Stimulated activated CD4-positive, alpha-beta T cell treated with anti-CD3 and anti-CD28 coated beads, Interleukin-2, amount 100 ng/mL, for 24 hours (primary cell): ENCODE data around the gene CD72.

Source experiments
- DNase-seq, 2 donors: peaks; one replicate each; pipeline ENCODE4 v3.0.0-alpha.2; 2020

CD72 gene

GRCh38 chr9:35618325-35618727 lies at the start of gene CD72:
Gene CD72 (minus strand): TSS chr9:35618413. CDS start chr9:35618303, 110 bp downstream.
- DNase-seq: no peak

DNA sequence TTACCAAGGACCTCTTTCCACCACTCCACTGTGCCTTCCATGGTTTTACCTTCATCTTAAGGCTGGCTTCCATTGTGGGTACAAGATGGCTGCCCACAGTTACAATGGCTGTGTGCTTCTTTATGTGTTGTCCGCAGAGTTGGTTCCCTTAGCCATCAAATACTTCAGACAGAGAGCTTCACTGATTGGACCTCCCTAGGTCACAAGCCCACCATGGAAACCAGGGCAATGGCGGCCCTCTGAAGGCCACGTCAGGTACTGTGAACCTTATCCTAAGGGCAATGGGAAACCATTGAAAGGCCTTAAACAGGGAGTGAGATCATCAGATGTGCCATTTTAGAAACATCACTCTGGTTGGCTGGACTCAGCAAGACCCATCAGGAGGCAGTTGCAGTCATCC lies 49.7 kb upstream of the CD72 start:
- DNase-seq: no peak

GRCh38 chr9:35666549-35666948 lies 48.3 kb upstream of the CD72 start:
- DNase-seq: no peak

GRCh38 chr9:35666045-35666444 lies 47.8 kb upstream of the CD72 start:
- DNase-seq: no peak

GRCh38 chr9:35665471-35665818 lies 47.2 kb upstream of the CD72 start:
- DNase-seq: no peak

GRCh38 chr9:35664531-35665470 lies 46.6 kb upstream of the CD72 start, which contains the start of gene ARHGEF39:
Gene ARHGEF39 (minus strand): TSS chr9:35665195. CDS start chr9:35665169, 26 bp downstream.
- DNase-seq: peak; percentile 74 to 83

DNA sequence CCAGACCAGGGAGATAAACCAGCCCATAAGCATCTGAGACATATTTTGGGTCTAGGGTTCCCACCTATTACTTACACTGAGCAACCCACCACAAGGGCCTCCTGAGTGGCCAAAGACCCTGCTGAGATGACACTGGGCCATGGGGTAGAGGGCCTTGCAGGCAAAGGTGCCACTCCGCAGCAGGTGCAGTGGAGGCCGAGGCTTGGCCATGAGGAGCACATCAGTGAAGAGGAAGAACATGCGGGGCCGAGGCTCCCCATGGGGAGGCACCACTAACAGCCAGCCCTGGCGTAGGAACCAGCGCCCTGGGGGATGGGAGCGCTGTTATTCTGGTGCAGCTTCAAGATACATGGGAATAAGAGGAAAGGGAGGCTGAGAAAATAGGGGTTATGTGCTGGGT lies 44.2 kb upstream of the CD72 start:
- no peak for DNase-seq

GRCh38 chr9:35661756-35662350 lies 43.6 kb upstream of the CD72 start:
- no peak for DNase-seq

DNA sequence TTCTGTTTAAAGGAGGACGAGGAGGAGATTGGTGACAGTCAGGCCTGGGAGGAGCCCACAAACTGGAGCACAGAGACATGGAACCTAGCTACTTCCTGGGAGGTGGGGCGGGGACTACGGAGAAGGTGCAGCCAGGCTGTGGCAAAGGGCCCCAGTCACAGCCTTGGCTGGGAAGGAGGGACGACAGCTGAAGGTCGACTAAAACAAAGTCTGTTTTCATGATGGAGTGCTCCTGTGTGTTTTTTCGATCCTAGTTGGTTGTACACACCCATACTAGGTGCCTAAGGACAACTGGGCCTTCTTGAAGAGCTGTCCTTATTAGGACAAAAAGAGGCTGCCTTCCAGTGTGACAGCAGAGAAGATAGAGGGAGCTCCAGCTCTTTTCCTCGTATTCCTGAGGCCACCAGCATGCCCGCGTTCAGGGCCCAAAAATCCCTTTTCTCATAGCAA lies 42.8 kb upstream of the CD72 start:
- DNase-seq: no peak

DNA sequence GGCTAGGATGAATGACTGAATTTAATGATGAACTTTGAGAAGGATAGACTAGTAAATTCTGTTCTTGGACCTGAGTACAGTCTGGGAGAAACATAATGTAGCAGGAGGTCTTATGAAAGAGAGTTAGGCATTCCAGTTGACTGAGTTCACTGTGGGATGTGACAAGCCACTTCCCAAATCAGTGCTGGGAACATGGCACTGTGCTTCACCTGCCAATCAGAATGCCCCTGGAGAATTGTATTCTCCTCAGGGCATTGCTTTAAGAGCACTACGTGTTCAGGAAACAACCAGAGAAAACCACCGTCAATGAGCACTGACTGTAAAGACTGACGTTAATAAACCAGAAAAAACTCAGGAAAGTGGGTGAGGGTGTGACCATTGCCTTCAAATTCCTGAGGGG lies 41.1 kb upstream of the CD72 start:
- no peak for DNase-seq

DNA sequence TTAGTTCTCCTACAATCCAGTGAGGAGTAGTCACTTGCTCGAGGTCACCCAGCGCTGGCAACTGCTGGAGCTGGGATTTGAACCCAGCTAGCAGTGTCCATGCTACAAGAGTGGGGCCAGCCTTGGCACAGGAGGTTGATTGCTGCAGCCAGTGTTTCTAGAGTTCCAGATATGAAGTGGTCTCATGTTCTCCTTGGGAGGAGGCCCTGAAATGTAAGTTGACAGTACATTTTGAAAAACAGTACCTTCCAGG lies 40.7 kb upstream of the CD72 start:
- no peak for DNase-seq

GRCh38 chr9:35658137-35658967 lies 40.1 kb upstream of the CD72 start, which contains the start of gene CCDC107:
Gene CCDC107 (plus strand): TSS chr9:35658292. CDS start chr9:35658380, 88 bp downstream.
- peak; percentile 83 to 84 for DNase-seq

DNA sequence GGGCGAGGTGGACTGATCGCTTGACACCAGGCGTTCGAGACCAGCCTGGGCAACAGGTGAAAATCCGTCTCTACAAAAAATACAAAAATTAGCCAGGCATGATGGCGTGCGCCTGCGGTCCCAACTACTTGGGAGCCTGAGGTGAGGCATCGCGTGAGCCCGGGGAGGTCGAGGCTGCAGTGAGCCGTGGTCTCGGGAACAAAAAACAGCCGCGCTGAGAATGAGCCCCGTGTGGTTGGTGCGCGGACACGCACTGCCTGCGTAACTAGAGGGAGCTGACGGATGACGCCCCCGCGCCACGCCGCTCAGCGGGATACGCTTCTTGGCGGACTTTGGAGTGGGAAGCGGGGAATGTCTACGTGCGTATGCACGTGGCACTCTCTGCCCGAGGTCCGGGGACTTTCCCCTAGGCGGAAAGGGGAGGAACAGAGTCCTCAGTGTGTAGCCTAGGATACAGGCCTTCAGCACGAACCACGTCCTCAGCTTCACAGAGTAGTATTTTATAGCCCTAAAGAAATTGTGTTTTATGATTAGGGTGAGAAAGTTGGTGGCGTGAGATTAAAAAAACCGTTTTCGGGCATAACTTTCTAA lies 39.4 kb upstream of the CD72 start, which contains the start of gene RMRP:
Gene RMRP (minus strand): TSS at position 474 of the 591 bp plus-strand sequence.
- DNase-seq: peak; percentile 95 to 96

DNA sequence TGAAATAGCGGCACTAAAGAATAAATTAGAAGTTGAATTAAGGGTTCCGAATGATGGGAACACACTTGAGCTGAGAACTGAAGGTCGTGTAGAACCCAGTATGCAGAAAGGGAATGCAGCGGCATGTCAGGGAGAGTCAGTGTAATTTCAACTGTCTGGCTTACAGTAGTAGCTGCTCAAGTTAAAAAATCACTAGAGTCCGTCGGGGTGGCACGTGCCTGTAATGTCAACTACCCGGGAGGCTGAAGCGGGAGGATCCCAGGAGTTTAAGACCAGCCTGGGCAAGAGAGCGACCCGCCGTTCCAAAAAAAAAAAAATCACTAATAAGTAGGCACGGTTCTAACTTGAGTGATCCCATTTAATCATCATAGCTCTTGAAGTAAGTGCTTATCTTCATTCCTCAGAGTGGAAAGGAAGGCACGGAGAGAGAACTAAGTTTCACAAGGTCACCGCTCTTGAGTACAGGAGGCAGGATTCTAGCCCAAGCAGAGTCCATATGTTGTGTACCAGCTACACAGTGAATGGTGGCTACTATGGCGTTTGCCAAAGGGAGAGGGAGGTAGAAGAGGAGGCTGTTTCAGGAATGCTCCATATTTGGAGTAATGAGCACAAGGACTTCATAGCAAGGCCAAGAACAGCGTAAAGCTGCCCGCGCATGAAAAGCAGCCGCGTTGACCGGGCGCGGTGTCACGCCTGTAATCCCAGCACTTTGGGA lies 38.8 kb upstream of the CD72 start:
- DNase-seq: no peak

DNA sequence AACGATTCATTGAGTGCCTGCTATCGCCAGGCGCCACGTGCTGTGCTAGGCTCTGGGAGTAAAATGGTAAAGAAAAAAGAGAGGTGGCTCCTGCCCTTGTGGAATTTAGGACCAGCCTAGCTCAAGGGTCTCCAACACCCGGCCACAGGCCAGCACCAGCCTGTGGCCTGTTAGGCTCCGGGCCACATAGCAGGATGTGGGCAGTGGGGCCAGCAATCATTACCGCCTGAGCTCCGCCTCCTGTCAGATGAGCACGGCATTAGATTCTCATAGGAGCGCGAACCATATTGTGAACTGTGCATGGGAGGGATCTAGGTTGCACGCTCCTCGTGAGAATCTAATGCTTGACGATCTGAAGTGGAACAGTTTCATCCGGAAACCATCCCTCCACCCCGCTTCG lies 38.1 kb upstream of the CD72 start:
- no peak for DNase-seq

- DNase-seq: no peak
Measured at GRCh38 chr9:35653611-35654010, 35.4 kb upstream of the CD72 start.

GRCh38 chr9:35652829-35653209 lies 34.6 kb upstream of the CD72 start:
- DNase-seq: no peak

GRCh38 chr9:35651956-35652828 lies 34.0 kb upstream of the CD72 start:
- no peak for DNase-seq

- peak in 1 of 2 donors; percentile 60 for DNase-seq
Measured at GRCh38 chr9:35650341-35651158, 32.3 kb upstream of the CD72 start, which contains the start of gene SIT1. Gene SIT1 (minus strand): TSS chr9:35650931. CDS start chr9:35650853, 78 bp downstream.
